AG04449 (cell line): ENCODE data around the gene TSGA10IP.

Experiments
- CTCF ChIA-PET: fragments of 350-600 bp; formaldehyde crosslinking; extraction: SDS; loops from one replicate; lab custom pipeline; 2021; ENCODE audit warnings: antibody characterized with exemption; lab: Yijun Ruan, JAX
- POLR2A ChIA-PET: fragments of 400-600, 350-600 bp; formaldehyde crosslinking; extraction: SDS; loops from one replicate; lab custom pipeline; 2020; ENCODE audit warnings: antibody characterized with exemption, inconsistent platforms; lab: Yijun Ruan, JAX
- DNase-seq: peaks from one replicate; pipeline ENCODE4 v3.0.0-alpha.2; 2010; ENCODE audit warnings: low read depth, low spot score
- H3K4me3 ChIP-seq: 2 replicates; pipeline ENCODE4 v1.5.1; 2011; ENCODE audit warnings: low read depth, mild to moderate bottlenecking, control low read depth, low read length
- CTCF ChIP-seq: IDR thresholded peaks from one replicate; pipeline ENCODE4 v1.5.1; 2011; ENCODE audit warnings: mild to moderate bottlenecking, moderate library complexity, low read length, control low read depth, inconsistent platforms; ENCODE audit not compliant: insufficient read depth; ENCODE audit errors: missing control alignments

TSGA10IP gene

GRCh38 chr11:65977621-65978390 lies 32.5 kb downstream of the TSGA10IP start:
- DNase-seq = no peak
- ChIA-PET CTCF (interaction anchor here (1.0 to 44.9 kb wide), 6 partner anchors 10 to 267 kb away, joined by 3 to 1090 read pairs (median 3); partner anchors contain the start of genes CCDC85B, CTSW, EFEMP2 and FIBP), POLR2A (no interaction called here)
- H3K4me3 ChIP-seq = no peak overlapping the region
- no peak for TF ChIP-seq CTCF

- ChIA-PET CTCF (interaction anchor here (1.3 to 44.9 kb wide), 4 partner anchors 9 to 268 kb away, joined by 3 to 1090 read pairs (median 5); partner anchors contain the start of genes CCDC85B, CTSW, EFEMP2 and FIBP), POLR2A (interaction anchor here (1.0 kb wide), 1 partner anchor 24 kb away, joined by 3 read pairs; no protein-coding TSS in a partner anchor)
- TF ChIP-seq CTCF = no peak
- no peak for DNase-seq
- H3K4me3 ChIP-seq = no peak overlapping the region
Measured at GRCh38 chr11:65978391-65979238, 33.3 kb downstream of the TSGA10IP start.

GRCh38 chr11:65979261-65979759 lies 34.0 kb downstream of the TSGA10IP start:
- no peak for DNase-seq
- no peak overlapping the region for H3K4me3 ChIP-seq
- ChIA-PET POLR2A (interaction anchor here (1.0 kb wide), 1 partner anchor 23 kb away, joined by 3 read pairs; no protein-coding TSS in a partner anchor), CTCF (interaction anchor here (1.1 to 44.9 kb wide), 5 partner anchors 9 to 268 kb away, joined by 3 to 1090 read pairs (median 4); partner anchors contain the start of genes CCDC85B, CTSW, EFEMP2 and FIBP)
- no peak for TF ChIP-seq CTCF

GRCh38 chr11:65981101-65981740 lies 35.9 kb downstream of the TSGA10IP start:
- CTCF ChIA-PET = interaction anchor here (1.0 to 44.9 kb wide), 2 partner anchors 10 to 99 kb away, joined by 4 to 1090 read pairs; partner anchors contain the start of genes CCDC85B, CTSW, EFEMP2 and FIBP
- TF ChIP-seq CTCF = no peak
- H3K4me3 ChIP-seq = no peak overlapping the region
- no peak for DNase-seq
- POLR2A ChIA-PET = interaction anchor here (2.5 kb wide), 1 partner anchor 90 kb away, joined by 7 read pairs; the partner anchor contains the start of gene CCDC85B

- ChIA-PET CTCF (interaction anchor here (0.8 to 44.9 kb wide), 6 partner anchors 9 to 277 kb away, joined by 3 to 1090 read pairs (median 4); partner anchors contain the start of genes CCDC85B, CTSW, EFEMP2 and FIBP), POLR2A (interaction anchor here (0.6 to 2.5 kb wide), 3 partner anchors 11 to 91 kb away, joined by 3 to 7 read pairs (median 4); partner anchors contain the start of gene CCDC85B)
- DNase-seq = no peak
- TF ChIP-seq CTCF = no peak
- H3K4me3 ChIP-seq = no peak overlapping the region
Measured at GRCh38 chr11:65981972-65982823, 36.9 kb downstream of the TSGA10IP start.
